ENCODE data around the gene CXCR6.

GRCh38 chr3:45960289-45960688 is 17.0 kb downstream of the CXCR6 start:
- TF ChIP-seq EZH2phosphoT487 (IDR thresholded peaks at IDR 0.05; ENCODE audit: insufficient read depth, low read depth) (no peak), EZH2 (IDR thresholded peaks at IDR 0.05; ENCODE audit: insufficient read depth, poor library complexity, severe bottlenecking) (no peak)

All from GM23248 (cell line).